Stimulated activated naive CD8-positive, alpha-beta T cell treated with anti-CD3 and anti-CD28 coated beads, Interleukin-15, Interleukin-2, amounts not matched to agents 100 U/mL and 50 U/mL, for 24 hours (primary cell): ENCODE data around the gene GAREM1.
"Not testable (repeated sequence)": the region's sequence is repeated elsewhere in the genome, so short reads cannot be mapped to it uniquely, and the experiment has no call there.

Experiments used
- ATAC-seq: fragments of 150-1000 bp; cut with Tn5 transposase; one replicate; pipeline ENCODE4 v1.10.0; 2021
- DNase-seq: peaks from one replicate; pipeline ENCODE4 v3.0.0; 2021

The GAREM1 gene

GRCh38 chr18:32470714-32471633, at the start of gene GAREM1:
Gene GAREM1, minus strand, starts transcription at chr18:32470882. Its CDS starts 454 bp downstream, at chr18:32470428.
- peak; percentile 72 for DNase-seq
- peak; percentile 90 for ATAC-seq

- no peak for DNase-seq
- no peak for ATAC-seq
Observed at GRCh38 chr18:32511147-32511546, 40.5 kb upstream of the GAREM1 start.

GRCh38 chr18:32509111-32509510, 38.4 kb upstream of the GAREM1 start:
- no peak for ATAC-seq
- no peak for DNase-seq

- ATAC-seq (no peak), DNase-seq (no peak)
Observed at GRCh38 chr18:32507093-32507492, 36.4 kb upstream of the GAREM1 start.

GRCh38 chr18:32502014-32502413, 31.3 kb upstream of the GAREM1 start:
- ATAC-seq (no peak), DNase-seq (no peak)

GRCh38 chr18:32501242-32501641, 30.6 kb upstream of the GAREM1 start:
- DNase-seq, ATAC-seq: not testable (repeated sequence)

GRCh38 chr18:32483002-32483401, 12.3 kb upstream of the GAREM1 start:
- no peak for ATAC-seq

GRCh38 chr18:32482117-32482516, 11.4 kb upstream of the GAREM1 start:
- no peak for DNase-seq

More at GRCh38 chr18:32483002-32483401, 12.3 kb upstream of the GAREM1 start:
- no peak for DNase-seq

GRCh38 chr18:32480581-32480980, 9.9 kb upstream of the GAREM1 start:
- ATAC-seq = no peak
- no peak for DNase-seq

More at GRCh38 chr18:32482117-32482516, 11.4 kb upstream of the GAREM1 start:
- ATAC-seq = no peak

GRCh38 chr18:32478807-32479206, 8.1 kb upstream of the GAREM1 start:
- ATAC-seq (no peak), DNase-seq (no peak)

- no peak for ATAC-seq
- DNase-seq = no peak
Observed at GRCh38 chr18:32478317-32478716, 7.6 kb upstream of the GAREM1 start.

GRCh38 chr18:32476106-32476505, 5.4 kb upstream of the GAREM1 start:
- ATAC-seq (no peak), DNase-seq (no peak)

GRCh38 chr18:32475069-32475468, 4.4 kb upstream of the GAREM1 start:
- ATAC-seq, DNase-seq: not testable (repeated sequence)

- ATAC-seq = no peak
Observed at GRCh38 chr18:32473325-32473724, 2.6 kb upstream of the GAREM1 start.

GRCh38 chr18:32472841-32473240, 2.2 kb upstream of the GAREM1 start:
- ATAC-seq (no peak), DNase-seq (no peak)

More at GRCh38 chr18:32473325-32473724, 2.6 kb upstream of the GAREM1 start:
- DNase-seq = no peak

GRCh38 chr18:32470460-32470713, 295 bp downstream of the GAREM1 start:
- DNase-seq = no peak
- no peak for ATAC-seq

GRCh38 chr18:32469691-32470459, 807 bp downstream of the GAREM1 start:
- ATAC-seq = no peak
- no peak for DNase-seq

GRCh38 chr18:32469190-32469651, 1.5 kb downstream of the GAREM1 start:
- ATAC-seq = no peak
- no peak for DNase-seq

- ATAC-seq (no peak), DNase-seq (no peak)
Observed at GRCh38 chr18:32468147-32468845, 2.4 kb downstream of the GAREM1 start.

GRCh38 chr18:32461709-32462272, 8.9 kb downstream of the GAREM1 start:
- no peak for DNase-seq
- no peak for ATAC-seq

GRCh38 chr18:32460171-32460731, 10.4 kb downstream of the GAREM1 start:
- ATAC-seq = no peak
- no peak for DNase-seq
